GM18508 (cell line): ENCODE results near the gene L3HYPDH.
"Not testable (repeated sequence)": the region's sequence is repeated elsewhere in the genome, so short reads cannot be mapped to it uniquely, and the experiment has no call there.

Source experiments
- ATAC-seq: cut with Tn5 transposase; IDR thresholded peaks from one replicate; pipeline ENCODE4 v1.9.1; 2021; ENCODE audit warnings: moderate number of reproducible peaks; ENCODE audit not compliant: insufficient read depth, unreplicated experiment

L3HYPDH gene

DNA sequence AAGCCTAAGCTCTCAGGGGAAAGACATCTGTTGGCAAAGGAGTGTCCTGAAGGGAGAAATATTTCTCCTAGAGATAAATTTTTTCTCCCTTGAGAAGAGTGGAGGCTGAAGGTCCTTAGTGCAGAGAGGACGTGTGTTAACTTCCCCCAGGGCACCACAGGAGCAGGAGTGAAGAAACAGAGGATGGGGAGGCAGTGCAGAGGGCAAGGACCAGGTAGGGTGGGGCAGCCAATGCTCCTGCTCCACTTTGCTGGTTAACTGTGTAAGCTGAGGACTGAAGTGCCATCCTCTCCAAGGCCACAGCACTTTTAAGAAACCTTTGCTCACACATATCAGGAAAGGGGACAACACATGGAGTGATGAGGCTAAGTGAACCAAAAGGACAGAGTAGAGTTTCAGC is 4.0 kb downstream of the L3HYPDH start:
- no peak for ATAC-seq

DNA sequence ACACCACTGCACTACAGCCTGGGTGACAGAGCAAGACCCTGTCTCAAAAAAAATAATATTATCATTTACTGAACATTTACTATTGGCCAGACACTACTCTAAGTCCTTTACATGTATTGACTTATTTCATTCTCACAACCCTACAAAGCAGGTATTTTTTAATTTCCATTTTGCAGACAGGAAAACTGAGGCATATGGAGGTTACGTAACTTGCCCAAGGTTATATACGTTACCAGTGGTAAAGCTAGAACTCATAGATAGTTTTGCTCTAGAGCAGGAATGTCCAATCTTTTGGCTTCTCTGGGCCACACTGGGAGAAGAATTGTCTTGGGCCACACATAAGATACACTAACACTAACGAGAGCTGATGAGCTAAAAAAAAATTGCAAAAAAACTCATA is 5.7 kb downstream of the L3HYPDH start:
- ATAC-seq: no peak

DNA sequence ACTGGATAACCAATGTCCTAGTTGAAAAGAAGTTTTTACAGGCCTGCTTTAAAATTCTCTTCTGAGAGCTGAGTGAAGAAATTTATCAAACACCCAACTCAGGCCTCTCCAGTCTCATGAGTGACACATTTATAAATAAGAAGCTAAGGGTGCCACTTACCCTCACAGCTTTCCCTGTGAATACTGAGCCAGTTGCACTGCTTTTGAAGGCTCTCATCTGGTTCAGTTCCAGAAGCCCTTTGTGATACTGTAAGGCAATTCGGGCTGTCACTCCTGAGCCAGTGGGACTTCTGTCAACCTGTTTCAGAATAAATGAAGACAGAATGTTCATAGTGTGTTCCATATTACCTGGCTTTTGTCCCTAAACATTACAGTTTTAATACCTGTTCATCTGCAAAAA is 8.5 kb downstream of the L3HYPDH start:
- ATAC-seq: no peak

DNA sequence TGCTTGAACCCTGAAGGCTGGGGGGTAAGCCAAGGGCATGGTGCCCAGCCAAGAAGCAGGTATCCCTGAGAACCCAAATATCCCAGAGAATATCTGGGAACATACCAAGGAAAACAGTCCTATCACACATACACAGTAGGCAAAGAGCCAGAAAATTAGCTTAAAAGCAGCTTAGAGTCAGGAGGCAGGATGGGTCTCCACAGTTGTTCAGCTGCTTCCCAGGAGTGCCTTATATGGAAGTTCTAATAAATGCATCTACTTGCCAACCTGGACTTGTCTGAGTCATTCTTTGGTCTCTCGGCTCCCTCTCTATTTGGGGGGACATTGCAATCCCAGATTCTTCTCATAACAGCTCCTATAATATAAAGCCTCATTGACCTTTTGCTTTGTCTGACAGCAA is 10.0 kb downstream of the L3HYPDH start:
- ATAC-seq: no peak

DNA sequence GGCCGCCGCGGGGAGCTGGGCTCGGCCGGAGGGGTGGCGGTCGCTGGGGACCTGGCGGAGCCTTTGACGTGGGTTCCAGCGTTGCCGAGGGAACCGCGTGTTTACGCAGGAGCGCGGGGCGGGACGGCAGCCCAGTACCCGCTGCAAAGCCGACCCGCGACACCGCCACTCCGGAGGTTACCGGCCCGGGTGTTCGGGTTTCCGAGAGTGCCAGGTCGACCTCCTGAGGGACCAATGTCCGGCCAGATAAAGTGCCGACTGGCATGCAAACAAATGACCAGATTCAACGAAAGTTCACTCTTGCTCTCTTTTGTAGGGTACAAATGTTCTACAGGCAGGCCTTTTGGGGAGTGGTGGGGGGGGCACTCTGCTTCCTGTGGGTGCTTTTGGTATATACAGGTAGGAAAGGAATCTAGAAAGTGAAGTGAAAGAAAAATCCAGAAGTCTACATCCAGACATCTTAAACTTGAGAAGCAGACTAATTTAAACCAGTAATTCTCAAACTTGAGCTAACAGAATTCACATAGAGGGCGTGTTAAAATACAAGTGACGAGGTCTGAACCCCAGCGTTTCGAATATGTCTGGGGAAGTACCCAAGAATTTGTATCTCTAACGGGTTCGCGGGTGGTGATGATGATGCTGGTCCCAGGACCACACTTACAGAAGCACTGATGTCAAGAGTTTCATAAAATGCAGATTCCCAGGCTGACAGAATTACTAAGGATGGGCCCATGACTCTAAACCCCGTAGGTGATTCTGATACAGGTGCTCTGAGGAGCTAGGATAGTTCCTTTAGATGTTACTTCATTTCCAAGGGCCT is 18.7 kb downstream of the L3HYPDH start, which contains the start of gene GPR135:
GPR135 (minus strand) TSS at position 65 of the 820 bp plus-strand sequence. CDS start 154 bp downstream, outside the sequence.
- ATAC-seq: peak; percentile 12

DNA sequence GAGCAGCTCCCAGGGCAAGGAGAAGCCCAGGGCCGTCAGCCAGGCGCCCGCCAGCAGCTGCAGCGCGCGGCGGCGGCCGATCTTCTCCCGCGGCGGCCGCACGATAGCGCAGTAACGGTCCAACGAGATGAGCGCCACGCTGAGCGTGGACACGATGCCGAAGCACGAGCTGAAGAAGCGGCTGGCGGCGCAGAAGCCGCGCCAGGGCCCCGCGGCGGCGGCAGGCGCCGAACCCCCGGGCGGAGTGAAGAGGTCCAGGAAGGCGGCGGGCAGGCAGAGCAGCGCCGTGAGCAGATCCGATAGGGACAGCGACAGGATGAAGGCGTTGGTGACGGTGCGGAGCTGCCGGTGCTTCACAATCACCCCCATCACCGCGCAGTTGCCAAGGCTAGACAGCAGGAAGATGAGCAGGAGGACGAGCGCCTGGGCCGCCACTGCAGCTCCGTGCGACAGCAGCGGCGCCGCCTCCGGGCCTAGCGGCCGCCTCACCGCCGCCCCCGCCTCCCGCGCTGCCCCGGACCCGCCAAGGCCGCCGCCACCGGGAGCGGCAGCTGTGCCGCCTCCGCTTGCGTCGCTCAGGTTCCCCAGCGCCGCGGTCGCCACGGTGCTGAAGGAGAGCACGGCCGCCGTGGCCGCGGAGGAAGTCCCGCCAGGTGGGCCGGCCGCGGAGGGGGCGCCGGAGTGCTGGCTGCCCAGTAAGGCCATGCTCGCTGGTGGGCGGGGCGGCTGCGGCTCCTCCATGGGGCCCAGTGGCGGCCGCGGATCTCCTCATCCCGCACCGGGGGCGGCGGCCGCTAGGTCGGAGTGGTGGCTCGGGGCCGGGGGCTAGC is 19.5 kb downstream of the L3HYPDH start:
- peak; percentile 46 for ATAC-seq

DNA sequence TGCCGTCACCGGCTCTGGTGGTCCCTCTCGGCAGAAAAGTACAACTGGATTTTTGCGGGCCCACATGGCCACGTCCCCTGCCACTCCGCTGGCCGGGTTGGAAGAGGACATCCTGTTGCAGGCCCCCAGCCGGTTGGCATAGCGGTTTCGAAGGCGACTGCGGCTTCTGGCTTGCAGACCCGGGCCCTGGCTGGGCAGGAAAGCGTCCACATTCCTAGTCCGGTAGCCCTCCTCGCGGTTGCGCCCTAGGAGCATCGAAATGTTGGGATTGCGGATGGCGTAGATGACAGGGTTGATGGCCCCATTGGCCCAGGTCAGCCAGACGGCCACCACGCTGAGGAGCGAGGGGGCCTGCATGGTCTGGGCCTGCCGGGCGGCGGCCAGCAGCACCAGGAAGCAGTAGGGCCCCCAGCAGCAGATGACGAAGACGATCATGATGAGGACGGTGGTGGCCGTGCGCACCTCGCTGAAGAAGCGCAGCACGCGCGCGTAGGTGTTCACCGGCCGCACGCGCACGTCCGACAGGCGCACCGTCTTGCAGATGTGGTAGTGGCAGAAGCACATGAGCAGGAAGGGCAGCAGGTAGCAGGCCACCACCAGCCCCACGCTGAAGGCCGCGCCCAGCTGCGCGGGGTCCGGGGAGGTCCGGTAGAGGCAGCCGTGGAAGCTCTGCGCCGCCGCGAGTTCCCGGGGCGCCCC is 20.3 kb downstream of the L3HYPDH start:
- ATAC-seq: peak; percentile 9

DNA sequence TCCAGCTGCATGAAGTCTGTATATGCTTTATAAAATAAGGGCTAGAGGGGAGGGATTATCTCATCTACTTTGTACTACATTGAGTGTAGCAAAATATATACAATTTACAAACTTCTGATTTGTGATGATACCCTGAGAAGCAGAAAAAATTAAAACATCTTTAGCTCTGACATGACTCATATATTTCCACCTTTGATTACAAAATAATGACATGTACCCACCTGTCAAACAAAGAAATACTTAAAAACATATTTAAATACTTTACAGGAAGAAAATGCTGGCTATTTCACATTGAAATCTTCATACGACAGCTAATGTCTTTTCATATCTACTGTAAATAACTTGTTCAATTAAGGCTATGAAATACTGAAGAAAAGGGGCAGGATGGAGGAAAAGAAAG is 22.3 kb downstream of the L3HYPDH start:
- ATAC-seq: no peak

DNA sequence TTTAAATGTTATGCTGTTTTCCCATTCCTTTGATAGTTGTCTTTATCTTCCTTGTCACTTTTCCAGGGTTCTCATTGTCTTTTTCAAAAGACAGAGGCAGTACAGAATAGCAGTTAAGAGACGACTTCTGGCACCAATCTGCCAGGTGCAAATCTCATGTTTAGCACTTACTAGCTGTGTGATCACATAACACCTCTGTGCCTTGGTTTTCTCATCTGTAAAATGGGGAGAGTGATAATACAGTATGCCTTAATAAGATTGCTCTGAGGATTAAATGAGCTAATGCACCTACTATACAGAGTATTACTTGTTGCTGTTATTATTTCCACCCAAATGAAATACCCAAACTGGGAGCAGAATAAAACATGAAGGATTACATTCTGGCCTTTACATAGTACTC is 23.8 kb downstream of the L3HYPDH start:
- no peak for ATAC-seq

DNA sequence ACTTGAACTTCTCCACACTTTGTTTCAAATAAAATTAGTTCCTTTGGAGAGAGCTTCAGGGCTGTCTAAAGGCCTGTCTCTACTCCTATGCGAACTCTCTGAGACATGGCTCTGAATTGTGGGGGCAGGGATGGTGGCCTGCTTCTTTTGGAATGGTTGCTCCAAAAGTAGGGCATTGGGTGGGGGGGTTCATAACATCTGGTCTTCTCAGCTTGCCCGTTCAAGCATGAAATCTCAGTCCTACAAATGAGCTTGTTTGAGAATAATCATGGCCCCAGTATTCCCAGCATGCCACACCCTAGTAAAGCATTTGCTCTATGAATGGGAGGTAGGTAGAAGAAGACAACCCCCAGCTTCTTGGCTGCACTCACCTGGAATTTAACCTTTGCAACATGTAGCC is 25.7 kb downstream of the L3HYPDH start:
- ATAC-seq: no peak

DNA sequence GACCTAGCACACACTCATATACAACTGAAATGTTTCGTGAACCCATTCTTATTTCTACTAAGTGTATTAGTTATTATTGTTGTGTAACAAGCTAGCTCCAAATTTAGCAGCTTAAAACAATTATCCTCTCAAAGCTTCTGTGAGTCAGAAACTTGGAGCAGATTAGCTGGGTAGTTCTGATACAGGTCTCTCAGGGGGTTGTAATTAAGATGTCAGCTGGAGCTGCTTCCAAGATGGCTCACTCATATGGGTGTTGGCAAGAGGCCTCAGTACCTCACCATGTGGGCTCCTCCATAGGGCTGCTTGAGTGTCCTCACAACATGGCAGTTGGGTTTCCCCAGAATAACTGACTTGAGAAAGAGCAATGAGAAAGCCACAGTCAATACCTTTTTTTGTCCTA is 28.8 kb downstream of the L3HYPDH start:
- no peak for ATAC-seq

DNA sequence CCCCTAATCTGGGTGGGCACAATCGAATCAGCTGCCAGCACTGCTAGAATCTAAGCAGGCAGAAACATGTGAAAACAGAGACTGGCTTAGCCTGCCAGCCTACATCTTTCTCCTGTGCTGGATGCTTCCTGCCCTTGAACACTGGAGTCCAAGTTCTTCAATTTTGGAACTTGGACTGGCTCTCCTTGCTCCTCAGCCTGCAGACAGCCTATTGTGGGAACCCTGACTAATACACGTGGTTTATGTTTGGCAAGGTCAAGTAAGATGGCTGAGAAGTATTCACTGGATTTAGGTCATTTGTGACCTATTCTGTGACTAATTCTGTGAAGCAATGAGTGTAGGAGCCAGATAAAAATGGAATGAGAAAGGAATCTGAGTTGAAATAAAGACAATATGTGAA is 30.1 kb downstream of the L3HYPDH start:
- ATAC-seq: no peak

DNA sequence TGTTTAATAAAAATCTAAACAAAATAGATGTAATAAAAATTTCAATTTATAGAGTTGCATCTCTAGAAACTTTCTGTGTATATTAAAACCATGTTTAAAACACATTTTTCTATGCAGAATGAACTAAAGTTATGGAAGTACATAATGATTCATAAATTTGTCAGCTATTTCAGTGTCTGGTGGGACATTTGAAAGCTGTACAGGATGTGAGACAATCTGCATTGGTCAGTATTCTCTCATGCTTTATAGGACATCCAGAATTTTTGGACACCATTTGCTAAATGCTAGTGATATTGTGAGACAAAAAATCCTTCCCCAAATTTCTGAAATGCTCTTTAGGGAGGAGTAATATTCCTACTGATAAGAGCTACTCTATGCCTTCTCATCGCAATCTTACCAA is 32.4 kb downstream of the L3HYPDH start:
- ATAC-seq: no peak

DNA sequence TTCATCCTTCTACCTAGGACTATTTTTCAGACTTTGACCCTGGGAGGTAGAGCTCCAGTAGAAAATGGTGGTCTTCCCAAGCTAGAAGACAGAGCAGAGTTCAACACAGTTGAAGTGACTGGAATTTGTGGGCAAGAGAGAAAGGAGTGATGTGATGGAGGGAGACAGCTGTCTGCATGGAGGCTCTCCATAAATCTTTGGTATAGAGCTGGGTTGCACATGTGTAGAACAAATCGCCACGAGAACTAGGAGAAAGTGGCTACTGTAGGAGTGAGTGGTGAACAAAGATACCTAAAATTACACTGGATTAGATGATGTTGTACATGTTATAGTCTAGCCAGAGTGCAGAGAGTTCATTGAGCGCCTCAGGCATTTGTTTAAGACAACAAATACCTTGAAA is 33.5 kb downstream of the L3HYPDH start:
- no peak for ATAC-seq

DNA sequence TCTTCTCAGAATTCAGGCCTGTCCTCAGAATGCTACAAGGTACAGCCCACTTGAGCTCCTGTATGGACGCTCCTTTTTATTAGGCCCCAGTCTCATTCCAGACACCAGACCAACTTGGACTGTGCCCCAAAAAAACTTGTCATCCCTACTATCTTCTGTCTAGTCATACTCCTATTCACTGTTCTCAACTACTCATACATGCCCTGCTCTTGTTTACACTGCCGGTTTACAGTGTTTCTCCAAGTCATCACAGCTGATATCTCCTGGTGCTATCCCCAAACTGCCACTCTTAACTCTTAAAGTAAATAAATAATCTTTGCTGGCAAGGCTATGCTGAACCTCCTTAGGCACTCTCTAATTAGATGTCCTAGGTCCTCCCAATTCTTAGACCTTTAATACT is 35.5 kb downstream of the L3HYPDH start:
- ATAC-seq: not testable (repeated sequence)

DNA sequence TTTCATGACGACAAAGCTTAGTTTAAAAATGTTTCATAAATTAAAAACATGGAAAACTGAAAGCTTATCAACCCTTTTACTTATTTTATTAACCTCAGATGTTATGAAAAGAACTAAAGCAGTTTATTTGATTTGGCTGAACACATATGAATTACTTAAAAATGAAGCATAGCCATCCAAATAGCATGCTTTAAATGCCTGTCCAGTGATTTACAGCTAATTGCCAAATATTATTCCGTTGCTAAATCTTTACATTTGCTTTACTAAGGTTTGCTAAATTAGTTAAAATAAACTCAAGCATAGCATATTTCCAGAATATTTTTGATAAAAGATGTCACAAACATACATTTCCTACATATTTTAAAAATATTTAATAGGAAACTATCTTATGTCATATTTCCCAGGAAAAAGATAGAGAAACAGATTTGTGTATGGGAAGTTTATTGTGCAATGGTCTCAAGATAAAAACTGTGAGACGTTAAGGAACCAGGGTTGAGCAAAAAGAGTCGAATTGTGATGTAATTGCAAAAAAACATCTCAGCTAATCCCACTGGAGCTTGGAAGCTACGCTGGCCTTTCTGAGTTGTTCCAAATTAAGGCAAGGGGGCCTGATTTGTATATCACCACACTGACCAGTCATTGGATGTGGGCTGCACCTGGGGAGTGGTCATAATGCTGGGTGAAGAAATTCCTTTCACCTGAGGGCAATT is 44.8 kb downstream of the L3HYPDH start:
- ATAC-seq: no peak

DNA sequence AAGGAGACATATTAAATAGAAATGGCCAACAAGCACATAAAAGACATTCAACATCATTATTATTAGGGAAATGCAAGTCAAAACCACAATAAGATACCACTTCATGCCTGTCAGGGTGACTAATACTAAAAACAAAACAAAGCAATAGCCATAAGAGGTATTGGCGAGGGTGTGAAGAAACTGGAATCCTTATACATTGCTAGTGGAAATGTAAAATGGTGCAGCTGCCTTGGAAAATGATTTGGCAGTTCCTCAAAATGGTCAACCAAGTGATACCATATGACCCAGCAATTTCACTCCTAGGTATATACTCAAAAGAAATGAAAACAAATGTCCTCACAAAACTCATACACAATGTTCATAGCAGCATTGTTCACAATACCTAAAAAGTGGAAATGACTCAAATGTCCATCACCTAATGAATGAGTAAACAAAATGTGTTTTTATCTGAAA is 46.0 kb downstream of the L3HYPDH start:
- no peak for ATAC-seq

DNA sequence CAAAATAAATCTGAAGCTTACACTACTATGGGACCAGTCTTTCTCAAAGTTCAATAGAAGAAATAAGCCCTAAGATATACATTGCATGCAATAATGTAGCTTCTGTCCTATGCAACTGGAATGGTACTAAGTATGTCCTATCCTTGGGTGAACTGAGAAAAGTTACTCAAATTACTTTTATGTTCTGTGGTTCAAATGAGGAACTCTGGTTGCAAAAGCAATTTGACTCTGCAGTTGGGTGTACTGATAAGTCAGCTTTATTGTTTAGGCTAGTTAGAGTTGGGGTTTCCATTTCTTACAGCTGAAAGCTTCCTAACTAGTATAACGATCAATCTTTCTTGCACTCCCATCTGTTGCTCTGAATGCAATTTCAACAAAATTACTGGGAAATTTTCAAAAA is 48.2 kb downstream of the L3HYPDH start:
- ATAC-seq: no peak

DNA sequence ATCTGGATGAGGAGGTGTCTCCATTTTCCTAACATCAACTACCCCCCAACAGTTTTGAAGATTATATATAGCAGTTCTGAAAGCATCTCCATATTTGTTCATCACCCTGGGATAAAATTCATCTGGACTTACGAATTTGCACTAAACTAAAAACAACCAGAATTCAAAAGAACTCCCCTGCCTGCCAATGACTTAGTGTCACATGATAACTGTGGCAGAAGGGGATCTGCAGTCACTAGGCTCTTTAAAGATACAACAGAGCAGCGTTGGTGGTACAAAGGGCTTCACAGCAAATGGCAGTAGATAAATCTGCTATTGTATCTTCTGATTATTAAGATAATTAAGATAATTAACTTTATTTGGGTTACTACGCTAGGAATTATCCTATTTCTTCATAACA is 49.1 kb downstream of the L3HYPDH start:
- no peak for ATAC-seq

DNA sequence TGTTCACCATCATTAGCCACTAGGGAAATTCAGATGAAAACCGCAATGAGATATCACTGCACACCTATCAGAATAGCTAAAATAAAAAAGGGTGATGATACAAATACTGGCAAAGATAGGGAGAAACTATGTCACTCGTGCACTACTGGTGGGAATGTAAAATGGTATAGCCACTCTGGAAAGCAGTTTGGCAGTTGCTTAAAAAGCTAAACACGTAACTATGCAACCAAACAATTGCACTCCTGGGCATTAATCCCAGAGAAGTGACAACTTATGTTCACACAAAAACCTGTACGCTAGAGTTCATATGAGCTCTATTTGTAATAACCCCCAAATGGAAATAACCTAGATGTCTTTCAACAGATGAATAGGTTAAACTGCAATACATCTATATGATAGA is 54.4 kb downstream of the L3HYPDH start:
- ATAC-seq: no peak
